NCI-H2227 treated with DMSO at 0.1 percent for 48 hours (cell line): Measurements from ENCODE around the gene URM1.
"Not testable (repeated sequence)": the region's sequence is repeated elsewhere in the genome, so short reads cannot be mapped to it uniquely, and the experiment has no call there.

ENCODE experiments used
- DNase-seq: peaks from one replicate; lab custom pipeline; 2025; lab: John Stamatoyannopoulos, UW

Gene URM1

DNA sequence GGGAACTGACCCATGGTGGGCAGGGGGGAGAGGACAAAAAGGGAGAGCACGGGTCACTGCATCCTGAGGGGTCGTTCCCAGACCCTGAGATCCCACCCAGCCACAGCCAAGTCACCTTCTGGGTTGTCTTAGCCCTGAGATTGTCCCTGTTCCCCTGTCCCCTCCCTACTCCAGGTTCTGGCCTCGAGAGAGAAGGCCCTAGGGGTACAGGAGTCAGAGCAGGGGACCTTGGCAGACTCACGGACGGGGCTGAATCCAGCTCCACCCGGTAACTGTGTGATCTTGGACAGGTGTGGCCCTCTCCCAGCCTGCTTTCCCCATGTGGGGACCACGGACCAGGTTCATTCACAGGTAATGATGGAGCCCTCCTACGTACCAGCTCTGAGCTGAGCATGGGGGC is 38.3 kb downstream of the URM1 start:
- no peak for DNase-seq

DNA sequence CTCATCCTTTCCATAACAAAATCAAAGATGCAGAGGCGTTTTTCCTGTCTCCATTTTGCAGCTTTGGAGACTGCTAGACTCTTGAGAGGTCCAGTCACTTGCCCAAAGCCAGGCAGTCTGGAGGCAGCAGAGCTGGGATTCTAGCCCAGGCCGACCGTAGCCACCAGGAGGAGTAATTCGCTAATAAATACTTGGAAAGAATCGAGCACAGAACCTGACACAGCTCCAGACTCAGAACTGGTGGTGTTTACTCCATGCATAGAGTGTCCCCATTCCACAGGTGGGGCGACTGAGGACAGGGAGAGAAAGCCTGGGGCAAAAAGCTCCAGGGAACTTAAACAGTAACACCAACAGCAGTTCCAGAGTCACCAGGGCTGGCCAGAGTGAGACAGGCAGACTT is 38.8 kb downstream of the URM1 start:
- DNase-seq, result no peak

DNA sequence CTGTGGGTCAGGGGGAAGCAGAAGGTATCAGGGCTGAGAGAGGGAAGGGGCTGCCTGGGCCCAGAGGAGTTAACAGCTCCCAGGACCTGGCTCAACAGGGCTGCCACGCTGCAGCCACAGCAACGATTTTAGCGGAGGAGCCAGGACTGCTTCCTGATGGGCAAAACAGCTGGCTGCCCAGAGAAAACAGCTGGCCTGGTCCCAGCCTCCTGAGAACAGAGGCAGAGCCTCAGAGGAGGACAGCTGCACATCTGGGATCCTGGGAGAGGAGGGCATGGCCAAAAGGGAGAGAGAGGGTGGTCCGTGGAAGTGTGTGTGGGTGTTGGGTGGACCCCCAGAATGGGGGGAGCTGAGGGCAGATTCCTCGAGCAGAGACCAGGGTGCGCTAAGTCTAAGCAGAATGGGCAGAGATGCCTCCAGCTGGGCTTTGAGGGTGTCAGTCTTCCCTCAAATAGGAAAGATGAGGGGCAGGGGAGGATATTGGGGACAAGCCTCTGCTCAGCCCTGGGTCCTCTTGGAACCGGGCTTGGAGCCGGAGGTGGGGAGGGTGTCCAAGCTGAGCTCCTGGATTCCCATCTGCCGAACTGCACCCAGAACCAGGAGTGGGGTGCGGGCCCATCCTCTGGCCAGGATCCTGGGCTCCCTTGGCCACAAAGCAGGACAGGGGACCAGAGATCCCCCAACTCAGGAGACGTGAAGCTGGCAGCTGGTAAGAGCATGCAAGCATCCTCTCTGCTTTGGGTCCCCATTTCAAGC is 40.4 kb downstream of the URM1 start:
- DNase-seq, result no peak

DNA sequence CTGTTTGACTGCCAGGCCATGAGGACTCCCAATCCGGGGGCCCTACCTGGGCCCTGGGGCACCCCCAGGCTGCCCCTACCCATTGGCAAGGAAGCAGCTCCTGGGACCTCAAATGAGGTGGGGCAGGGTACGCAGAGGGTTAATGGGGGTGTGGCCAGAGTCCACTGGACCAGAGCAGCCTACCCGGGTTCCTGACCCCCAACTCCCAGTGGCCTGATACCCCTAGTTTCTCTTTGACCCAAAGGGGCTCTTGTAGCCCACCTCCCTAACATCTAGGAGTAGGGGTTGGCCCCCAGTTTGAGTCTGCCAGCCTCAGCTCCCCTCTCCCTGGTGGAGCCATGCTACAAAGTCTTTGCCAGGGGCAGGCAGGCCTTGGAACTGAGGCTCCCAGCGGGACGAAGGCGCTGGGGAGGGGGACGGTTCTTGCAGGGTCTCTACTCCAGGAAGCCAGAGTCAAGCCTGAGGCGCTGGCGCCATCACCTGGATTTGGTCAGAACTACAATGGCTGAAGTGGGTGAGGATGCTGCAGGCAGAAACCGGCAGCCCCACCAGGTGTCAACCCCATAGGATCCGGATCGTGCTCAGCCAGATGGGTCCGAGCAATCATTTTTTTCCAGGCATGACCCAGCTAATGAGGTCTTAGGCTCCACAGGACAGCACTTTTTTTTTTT is 41.1 kb downstream of the URM1 start:
- peak; percentile 73 for DNase-seq

DNA sequence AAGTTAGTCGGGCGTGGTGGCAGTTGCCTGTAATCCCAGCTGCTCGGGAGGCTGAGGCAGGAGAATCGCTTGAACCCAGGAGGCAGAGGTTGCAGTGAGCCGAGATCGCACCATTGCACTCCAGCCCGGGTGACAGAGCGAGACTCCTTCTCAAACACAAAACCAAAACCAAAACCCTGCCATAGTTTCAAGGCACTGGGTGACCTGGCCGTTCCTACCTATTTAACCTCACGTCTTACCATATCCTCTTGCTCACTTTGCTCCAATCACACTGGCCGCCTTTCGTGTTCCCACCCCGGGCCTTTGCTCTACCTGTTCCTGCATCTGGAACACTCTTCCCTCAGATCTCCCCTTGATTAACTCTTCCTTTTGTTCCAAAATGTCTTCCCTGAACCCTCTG is 42.6 kb downstream of the URM1 start:
- DNase-seq, result not testable (repeated sequence)

DNA sequence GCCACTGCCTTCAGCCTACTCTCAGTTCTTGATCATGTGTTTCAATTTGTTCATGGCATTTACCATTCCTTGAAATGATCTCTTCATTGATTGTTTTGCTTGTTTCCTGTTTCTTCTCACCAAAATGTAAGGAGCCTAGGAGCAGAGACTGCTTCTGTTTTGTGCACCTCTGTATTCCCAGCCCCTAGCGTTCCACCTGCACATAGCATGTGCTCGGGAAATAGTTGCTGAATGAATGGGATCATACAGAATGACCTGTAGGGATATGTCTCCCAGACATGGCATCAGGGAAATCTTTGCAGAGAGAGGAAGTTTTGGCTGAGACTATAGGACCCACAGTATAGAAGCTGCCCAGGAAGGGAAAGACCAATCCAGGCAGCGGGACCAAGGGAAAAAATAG is 43.3 kb downstream of the URM1 start:
- DNase-seq, result no peak

DNA sequence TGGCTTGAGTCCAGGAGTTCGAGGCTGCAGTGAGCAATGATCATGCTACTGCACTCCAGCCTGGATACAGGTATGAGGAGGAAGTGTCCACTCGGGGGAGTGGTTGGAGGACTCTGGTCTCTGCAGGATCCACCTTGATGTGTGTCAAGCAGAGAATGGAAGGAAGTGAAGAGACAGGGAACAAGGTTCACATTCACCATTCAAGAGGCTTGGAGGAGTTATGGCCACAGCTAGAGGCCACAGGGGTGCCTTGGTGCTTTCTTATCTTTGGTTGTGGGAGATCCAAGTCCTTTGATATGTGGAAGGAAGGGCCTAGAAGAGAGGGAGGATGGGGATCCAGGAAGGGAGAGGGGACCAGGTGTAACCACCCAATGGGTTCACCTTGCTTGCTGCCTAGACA is 44.1 kb downstream of the URM1 start:
- DNase-seq, result no peak

DNA sequence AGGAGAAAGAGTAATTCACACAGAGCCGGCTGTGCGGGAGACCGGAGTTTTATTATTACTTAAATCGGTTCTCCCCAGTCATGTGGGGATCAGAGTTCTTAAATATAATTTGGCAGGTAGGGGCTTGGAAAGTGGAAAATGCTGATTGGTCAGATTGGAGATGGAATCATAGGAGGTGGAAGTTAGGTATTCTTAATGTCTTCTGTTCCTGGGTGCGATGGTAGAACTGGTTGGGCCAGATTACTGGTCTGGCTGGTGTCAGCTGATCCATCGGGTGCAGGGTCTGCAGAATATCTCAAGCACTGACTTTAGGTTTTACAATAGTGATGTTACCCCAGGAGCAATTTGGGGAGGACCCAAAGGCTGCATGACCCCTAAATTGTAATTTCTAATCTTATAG is 44.8 kb downstream of the URM1 start:
- no peak for DNase-seq

DNA sequence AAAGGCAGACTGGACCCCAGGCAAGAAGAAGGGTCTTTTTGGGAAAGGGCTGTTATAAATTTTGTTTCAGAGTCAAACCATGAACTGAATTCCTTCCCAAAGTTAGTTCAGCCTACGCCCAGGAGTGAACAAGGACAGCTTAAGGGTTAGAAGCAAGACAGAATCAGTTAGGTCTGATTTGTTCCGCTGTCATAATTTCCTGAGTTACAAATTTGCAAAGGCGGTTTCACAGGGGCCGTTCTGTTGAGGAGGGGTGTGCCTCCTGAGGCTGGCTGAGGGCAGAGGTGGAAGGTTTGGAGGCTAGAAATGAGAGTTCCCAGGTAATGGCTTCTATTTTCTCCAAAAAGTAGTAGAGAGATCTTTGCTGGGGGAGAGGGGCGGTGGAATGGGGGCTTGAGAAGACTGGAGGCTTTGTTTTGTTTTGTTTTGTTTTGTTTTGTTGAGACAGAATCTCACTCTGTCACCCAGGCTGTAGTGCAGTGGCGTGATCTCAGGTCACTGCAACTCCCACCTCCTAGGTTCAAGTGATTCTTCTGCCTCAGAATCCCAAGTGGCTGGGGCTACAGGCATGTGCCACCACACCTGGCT is 45.4 kb downstream of the URM1 start:
- DNase-seq, result no peak

DNA sequence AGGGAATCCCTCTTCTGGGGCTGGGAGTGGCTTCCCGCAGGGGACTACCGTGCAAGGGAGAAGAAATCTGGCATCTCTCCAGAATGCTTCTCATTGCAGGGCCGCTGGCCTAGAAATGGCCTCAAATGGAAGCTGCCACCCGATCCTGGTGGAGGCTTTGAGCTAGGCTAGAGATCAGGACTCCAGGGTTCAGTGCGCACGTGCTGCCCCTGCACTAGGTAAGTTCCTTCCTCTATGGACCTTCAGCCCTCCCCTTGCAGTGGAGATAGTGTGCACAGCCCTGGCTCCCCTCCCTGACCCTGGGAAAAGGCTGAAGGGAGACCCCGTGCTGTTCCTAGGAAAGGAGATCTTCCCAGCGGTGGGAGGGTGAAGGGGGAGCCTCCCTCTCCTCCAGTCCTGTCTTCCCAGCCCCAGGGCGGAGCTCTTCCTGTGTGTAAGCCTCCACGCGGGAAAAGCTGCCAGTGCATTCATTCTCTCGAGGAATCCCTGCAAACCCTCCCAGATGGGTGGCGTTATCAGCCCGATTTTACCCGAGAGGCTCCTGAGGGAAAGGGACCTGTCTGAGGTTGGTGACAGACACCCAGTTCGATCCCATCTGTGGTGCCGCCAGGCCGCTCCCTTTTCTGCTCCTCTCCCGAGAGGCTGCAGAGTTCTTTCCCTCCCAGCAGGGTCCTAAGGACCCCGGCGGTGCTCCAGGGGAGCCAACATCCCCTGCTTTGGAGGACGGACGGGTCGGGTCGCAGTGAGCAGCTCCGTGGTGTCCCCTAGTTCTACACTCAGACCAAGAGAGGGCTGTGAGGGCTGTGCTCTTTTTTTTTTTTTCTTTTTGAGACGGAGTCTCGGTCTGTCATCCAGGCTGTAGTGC is 48.1 kb downstream of the URM1 start:
- DNase-seq, result peak; percentile 20

DNA sequence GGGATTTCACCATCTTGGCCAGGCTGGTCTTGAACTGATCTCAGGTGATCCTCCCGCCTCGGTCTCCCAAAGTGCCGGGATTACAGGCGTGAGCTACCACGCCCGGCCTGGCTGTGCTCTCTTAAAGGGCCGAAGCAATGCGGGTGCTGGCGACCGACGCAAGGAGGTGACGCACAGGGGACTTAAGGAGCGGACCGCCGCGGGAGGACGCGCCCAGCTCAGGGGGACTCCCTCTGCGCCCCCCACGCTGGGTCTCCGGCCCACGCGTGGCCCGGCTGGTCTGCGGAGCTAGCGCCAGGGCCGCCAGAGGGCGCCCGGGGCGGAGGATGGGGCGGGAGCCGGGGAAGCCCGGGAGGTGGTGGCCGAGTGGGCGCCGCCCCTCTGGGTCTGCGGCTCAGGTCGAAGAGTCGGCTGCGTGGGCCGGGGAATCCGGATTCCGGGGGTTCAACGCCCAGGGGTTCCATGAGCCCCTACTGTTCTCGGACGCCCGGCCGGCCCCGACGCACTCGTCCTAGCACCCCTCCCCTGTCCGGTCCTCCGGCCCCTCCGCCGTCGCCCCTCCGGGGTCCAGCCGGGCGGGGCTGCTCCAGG is 49.0 kb downstream of the URM1 start:
- DNase-seq, result peak; percentile 26

DNA sequence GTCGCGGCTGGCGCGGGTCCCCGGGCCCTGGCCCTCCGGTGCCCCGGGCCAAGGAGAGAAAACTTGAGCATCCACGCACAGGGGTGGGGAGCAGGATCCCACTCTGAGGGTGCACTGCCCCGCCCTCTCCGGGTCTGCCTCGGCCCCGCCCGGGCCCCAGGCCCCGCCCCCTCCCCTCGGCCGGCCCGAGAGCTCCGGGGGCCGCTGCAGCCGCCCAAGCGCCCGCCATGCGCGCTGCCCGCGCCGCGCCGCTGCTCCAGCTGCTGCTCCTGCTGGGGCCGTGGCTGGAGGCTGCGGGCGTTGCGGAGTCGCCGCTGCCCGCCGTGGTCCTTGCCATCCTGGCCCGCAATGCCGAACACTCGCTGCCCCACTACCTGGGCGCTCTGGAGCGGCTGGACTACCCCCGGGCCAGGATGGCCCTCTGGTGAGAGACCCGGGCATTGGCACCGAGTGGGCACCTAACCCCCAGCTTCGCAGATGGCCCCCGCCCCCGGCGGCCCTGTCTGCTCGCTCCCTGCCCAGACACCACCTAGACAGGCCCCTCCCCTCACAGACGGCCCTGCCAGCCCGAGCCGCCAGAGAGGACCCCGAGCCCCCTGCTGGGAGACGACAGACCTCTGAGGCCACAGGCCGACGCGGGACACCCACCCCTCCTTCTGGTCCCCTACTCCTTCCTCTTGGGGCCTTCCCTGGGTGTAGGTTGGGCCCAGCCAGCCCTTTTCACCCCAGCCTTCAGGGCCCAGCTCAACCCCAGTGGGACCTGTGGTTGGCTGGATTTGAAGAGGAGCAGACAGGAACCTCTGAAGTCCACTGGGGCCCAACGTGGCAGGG is 49.7 kb downstream of the URM1 start, which contains the start of gene CERCAM:
TSS of gene CERCAM (plus strand) at position 207 of the 831 bp plus-strand sequence. CDS start at position 228, 21 bp downstream.
- DNase-seq, result no peak

DNA sequence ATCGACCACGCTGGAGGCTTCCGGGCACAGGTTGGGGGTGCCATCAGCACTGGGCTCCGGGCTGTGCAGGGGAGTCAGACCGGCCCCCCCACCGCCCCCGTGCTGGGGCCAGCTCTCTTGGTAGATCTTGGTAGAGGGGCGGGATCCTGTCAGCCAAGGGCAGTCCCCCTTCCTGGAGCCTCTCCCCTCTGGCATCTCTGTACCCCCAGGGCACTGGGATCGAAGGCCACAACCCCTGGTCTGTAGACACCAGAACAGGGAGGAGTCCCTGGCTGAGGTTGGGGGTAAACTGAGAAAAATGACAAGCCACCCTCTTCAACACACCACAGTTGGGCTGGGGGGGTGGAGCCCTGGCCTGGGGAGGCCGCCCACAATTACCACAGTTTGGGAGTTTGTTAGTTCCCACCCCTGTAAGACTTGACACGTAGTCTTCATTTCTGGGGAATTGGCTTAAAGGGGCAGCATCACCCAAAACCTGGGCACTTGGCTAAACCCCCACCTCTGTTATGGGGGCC is 50.4 kb downstream of the URM1 start:
- DNase-seq, result no peak

DNA sequence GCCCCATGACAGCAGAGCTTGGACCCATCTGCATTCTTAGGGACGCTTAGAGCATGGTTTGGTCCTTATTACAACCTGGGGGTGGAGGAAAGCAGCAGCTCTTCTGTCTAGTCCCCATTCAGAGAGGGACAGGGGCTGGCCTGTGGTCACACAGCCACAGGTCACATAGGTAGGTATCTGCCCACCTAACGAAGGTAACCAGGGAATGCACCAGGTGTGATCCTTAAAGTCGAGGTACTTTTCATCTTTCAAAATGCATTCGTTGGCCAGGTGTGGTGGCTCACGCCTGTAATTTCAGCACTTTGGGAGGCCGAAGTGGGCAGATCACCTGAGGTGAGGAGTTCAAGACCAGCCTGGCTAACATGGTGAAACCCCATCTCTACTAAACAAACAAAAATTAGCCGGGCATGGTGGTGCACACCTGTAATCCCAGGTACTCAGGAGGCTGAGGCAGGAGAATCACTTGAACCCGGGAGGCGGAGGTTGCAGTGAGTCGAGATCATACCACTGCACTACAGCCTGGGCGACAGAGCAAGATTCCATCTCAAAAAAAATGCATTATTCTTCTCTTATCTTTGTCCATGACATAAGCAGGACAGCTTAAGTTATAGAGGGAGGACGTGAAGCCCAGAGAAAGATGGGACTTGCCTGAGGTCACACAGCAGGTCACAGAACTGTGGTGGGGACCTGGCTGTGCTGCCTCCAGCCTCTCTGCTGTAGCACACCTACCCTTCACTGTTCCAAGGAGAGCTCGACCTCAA is 51.0 kb downstream of the URM1 start:
- not testable (repeated sequence) for DNase-seq

DNA sequence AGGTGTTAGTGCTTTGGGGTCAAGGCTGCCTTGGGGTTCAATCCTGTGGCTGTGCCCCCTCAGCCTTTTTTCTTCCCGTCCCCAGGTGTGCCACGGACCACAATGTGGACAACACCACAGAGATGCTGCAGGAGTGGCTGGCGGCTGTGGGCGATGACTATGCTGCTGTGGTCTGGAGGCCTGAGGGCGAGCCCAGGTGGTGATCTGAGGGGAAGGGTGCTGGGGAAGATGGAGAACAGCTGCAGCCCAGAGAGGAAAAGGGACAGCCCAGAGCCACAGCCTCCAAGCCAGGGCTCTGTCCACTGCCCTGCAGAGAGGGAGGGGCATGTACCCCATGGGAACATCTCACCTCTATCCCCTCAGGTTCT is 51.6 kb downstream of the URM1 start:
- DNase-seq, result no peak

DNA sequence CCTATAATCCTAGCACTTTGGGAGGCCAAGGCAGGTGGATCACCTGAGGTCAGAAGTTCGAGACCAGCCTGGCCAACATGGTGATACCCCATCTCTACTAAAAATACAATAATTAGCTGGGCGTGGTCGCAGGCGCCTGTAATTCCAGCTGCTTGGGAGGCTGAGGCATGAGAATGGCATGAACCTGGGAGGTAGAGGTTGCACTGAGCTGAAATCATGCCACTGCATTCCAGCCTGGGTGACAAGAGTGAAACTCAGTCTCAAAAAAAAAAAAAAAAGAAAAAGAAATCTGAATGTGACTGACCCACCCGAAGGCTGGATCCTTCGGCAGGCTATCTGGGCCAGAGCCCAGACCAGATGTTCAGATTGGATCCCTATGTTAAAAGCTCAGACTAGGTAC is 52.2 kb downstream of the URM1 start:
- not testable (repeated sequence) for DNase-seq

DNA sequence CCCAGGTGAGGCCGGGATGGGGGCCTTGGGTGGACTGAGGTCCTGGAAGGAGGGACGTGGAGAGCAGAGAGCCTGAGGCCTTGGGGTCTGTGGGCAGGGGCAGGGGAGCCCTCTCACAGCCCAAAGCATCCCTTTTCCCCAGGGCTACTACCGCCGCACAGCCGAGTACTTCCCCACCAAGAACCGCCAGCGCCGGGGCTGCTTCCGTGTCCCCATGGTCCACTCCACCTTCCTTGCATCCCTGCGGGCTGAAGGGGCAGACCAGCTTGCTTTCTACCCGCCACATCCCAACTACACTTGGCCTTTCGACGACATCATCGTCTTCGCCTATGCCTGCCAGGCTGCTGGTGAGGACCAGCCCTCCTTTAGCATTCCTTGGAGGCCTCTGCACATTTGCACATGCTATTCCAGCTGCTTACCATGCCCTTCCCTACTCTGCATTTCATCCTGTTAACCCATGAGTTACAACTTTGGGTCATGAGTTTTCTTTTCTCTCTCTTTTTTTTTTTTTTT is 53.1 kb downstream of the URM1 start:
- DNase-seq, result no peak

DNA sequence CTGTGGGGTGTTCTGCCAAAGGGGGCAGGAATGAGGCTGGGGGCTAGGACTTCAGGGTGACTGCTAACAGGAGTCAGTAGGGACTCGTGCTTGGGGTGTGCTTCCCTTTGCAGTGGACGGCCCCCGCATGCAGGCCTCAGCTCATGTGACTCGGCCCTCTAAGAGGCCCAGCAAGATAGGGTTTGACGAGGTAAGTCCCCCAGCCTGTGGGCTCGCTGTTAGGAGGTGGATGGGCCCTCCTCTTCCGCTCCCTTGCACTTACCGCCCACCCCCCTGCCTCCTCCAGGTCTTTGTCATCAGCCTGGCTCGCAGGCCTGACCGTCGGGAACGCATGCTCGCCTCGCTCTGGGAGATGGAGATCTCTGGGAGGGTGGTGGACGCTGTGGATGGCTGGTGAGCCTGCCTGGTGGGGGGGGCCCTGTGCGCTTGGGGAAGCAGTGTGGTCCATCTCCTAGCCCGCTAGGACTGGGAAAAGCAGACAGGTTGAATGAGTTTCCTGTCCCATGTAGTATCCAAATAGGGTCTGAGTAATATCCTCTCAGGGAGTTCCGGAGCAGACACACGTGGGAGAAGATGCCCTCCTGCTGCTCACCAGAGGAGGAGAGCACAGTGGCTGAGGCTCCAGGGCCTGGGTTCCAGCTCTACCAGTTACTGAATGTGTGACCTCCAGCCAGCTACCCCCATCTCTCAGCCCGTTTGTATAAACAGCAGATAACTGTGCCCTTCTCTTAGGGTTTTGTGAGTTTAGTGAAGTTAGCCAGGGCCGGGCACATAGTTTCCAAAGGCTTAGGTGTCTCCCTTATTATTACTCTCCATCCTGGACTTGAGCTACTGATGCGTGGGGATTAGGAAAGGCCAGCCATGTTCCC is 57.7 kb downstream of the URM1 start:
- no peak for DNase-seq
